GM12878 (cell line): Measurements from ENCODE around the gene ORM2. TPM values are rescaled to one million over a fixed set of nuclear protein-coding genes. Genes with fewer than 3 reads are reported as not detected.
"Not testable (repeated sequence)": the region's sequence is repeated elsewhere in the genome, so short reads cannot be mapped to it uniquely, and the experiment has no call there.

Source experiments
- ATAC-seq: fragments of 200-7000 bp; cut with Tn5 transposase; 3 replicates; pipeline ENCODE4 v1.9.1; 2020; ENCODE audit warnings: mild to moderate bottlenecking, moderate library complexity
- BruUV-seq: library from RNA; stranded (reverse); fragments of 400-500 nt; replicated peaks from 2 replicates; lab custom pipeline; 2021; lab: Mats Ljungman, UMichigan
- CTCF ChIA-PET: fragments of 300-600 bp; sonication (Branson Sonifier 250); formaldehyde crosslinking; extraction: SDS; loops from one replicate; lab custom pipeline; 2021; ENCODE audit warnings: inconsistent platforms; lab: Yijun Ruan, JAX
- POLR2A ChIA-PET: fragments of 350-600 bp; formaldehyde crosslinking; extraction: SDS; loops from one replicate; lab custom pipeline; 2021; ENCODE audit warnings: inconsistent platforms; lab: Charles Lee
- RAD21 ChIA-PET: fragments of 300-600 bp; sonication (Branson Sonifier 250); formaldehyde crosslinking; loops from one replicate; lab custom pipeline; 2023; ENCODE audit warnings: antibody characterized with exemption; ENCODE audit not compliant: unreplicated experiment; lab: Charles Lee
- SMC1A ChIA-PET: fragments of 300-600 bp; sonication (Branson Sonifier 250); formaldehyde crosslinking; loops from one replicate; lab custom pipeline; 2023; ENCODE audit not compliant: unreplicated experiment, uncharacterized antibody; lab: Charles Lee
- DNase-seq: peaks from one replicate; pipeline ENCODE4 v3.0.0-alpha.2; 2011; ENCODE audit warnings: low read depth, low spot score
- FAIRE-seq: peaks from 3 replicates; lab custom pipeline; 2011; peaks lifted over from hg19 to GRCh38; lab: Jason Lieb, UNC
- H2AFZ ChIP-seq: 2 replicates; pipeline ENCODE4 v1.6.0; 2011; ENCODE audit warnings: low read depth, low read length, control low read depth; ENCODE audit not compliant: control insufficient read depth
- H3K27ac ChIP-seq: 2 replicates; pipeline ENCODE4 v1.5.1; 2011; ENCODE audit warnings: control low read depth; ENCODE audit not compliant: control insufficient read depth, insufficient read depth
- H3K27me3 ChIP-seq, 2 experiments: replicated peaks in 1 of 2; 2 replicates each; pipeline versions ENCODE4 v1.6.0 to v1.6.1; 2011; ENCODE audit warnings: low read length in 1 of 2; ENCODE audit not compliant: control insufficient read depth in 2 of 2, insufficient read depth in 2 of 2
- H3K36me3 ChIP-seq, 2 experiments: 2 replicates each; pipeline ENCODE4 v1.5.1; 2011; ENCODE audit warnings: low read length in 1 of 2; ENCODE audit not compliant: control insufficient read depth in 2 of 2, insufficient read depth in 2 of 2
- H3K4me1 ChIP-seq: 2 replicates; pipeline ENCODE4 v1.6.1; 2011; ENCODE audit warnings: mild to moderate bottlenecking, low read length, moderate library complexity, mixed read lengths; ENCODE audit not compliant: control insufficient read depth, insufficient read depth
- H3K4me2 ChIP-seq: 2 replicates; pipeline ENCODE4 v1.6.0; 2011; ENCODE audit warnings: control low read depth; ENCODE audit not compliant: control insufficient read depth, insufficient read depth
- H3K4me3 ChIP-seq: fragments of 200-600 bp; sonication (generic); 2 replicates; pipeline ENCODE4 v1.5.1; 2016
- H3K79me2 ChIP-seq: 2 replicates; pipeline ENCODE4 v1.6.0; 2011; ENCODE audit warnings: low read length; ENCODE audit not compliant: control insufficient read depth, insufficient read depth
- H3K9ac ChIP-seq: 2 replicates; pipeline ENCODE4 v1.8.0; 2011; ENCODE audit warnings: low read length, control low read depth, mixed read lengths; ENCODE audit not compliant: control insufficient read depth, insufficient read depth
- H3K9me3 ChIP-seq: replicated peaks from 3 replicates; pipeline ENCODE4 v1.5.1; 2011; ENCODE audit warnings: mild to moderate bottlenecking, low read length; ENCODE audit not compliant: control insufficient read depth, insufficient read depth
- H4K20me1 ChIP-seq: 2 replicates; pipeline ENCODE4 v1.6.0; 2011; ENCODE audit not compliant: control insufficient read depth, insufficient read depth
- TCF7 ChIP-seq: IDR thresholded peaks from 2 replicates; pipeline ENCODE4 v1.6.1; 2014; ENCODE audit warnings: antibody characterized with exemption, borderline replicate concordance
- WGBS: methylation state at CpG from one replicate; pipeline ENCODE4 v1.1.6; 2016; ENCODE audit warnings: low lambda C conversion rate; ENCODE audit not compliant: insufficient replicate concordance, insufficient coverage; ENCODE audit errors: missing lambda C conversion rate; 5-methylcytosine and 5-hydroxymethylcytosine counted together
- in situ Hi-C: fragments of 300-500 bp; cut with MboI; formaldehyde crosslinking; loops from 9 replicates; pipeline ENCODE4 v1.14.3; 2018; ENCODE audit warnings: mixed read lengths
- intact Hi-C: fragments of 100-400 bp; cut with micrococcal nuclease; formaldehyde crosslinking; loops from one replicate; pipeline ENCODE4 v1.14.2; 2022; ENCODE audit not compliant: unreplicated experiment
- polyA plus RNA-seq, 11 experiments: library from polyadenylated mRNA; depleted of rRNA in 4 of 11; unstranded in 6 of 11; stranded (reverse) in 5 of 11; fragments of >200 nt; fragmentation: Nextera tagmentation in 4 of 11; fragmentation: Illumina TruSeq in 1 of 11; extraction: Ambion mirVana in 4 of 11; extraction: Trizol in 1 of 11; gene quantifications; 1 replicate in 1 of 11; 2 replicates in 10 of 11; pipeline versions ENCODE4 v1.2.1 to v1.2.3, GENCODE V29; 2011 to 2016; ENCODE audit warnings: inconsistent platforms in 2 of 11, missing spikeins in 2 of 11, low read depth in 1 of 11
- total RNA-seq, 4 experiments: library from RNA; depleted of rRNA in 3 of 4; stranded (reverse); fragments of >200 nt in 3 of 4; fragmentation: Illumina TruSeq in 1 of 4; extraction: Trizol in 1 of 4; gene quantifications; 2 replicates each; pipeline versions ENCODE4 v1.2.1 to v1.2.3, GENCODE V29; 2013 to 2021

ORM2 gene
- total and polyA plus RNA-seq, 10 of the 15 experiments (the other 5 are each of a cell fraction or from before 2014, with no cell fraction given): 0.64 TPM; not detected in 9

DNA sequence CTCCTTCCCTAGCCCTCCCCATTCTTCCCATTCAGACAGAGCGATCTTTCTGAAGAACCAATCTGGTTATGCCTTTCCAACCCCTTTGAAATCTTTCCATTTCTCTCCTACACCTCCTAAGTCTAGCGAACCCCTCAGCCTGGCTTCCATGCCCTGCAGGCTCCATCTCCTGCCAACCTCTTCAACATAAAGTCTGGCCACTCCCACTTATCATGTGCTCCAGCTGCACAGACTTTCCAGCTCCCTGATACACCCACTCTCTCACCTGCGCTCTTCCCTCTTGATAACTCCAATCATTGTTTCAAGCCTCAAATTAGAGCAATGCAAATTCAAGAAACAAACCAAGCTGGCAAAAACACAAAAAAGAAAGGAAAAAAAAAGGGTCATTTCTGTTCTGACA, 10.5 kb upstream of the ORM2 start:
- intact Hi-C loops: no loop called here
- Histone ChIP-seq H3K9me3 (no peaks in the 10 kb centered on the region), H2AFZ (no peak overlapping the region), H3K79me2 (no peaks in the 10 kb centered on the region), H3K4me3 (no peak overlapping the region), H3K9ac (no peak overlapping the region), H3K27me3 (no peaks in the 10 kb centered on the region), H3K4me1 (no peaks in the 10 kb centered on the region), H3K36me3 (no peaks in the 10 kb centered on the region), H4K20me1 (no peaks in the 10 kb centered on the region), H3K27ac (no peak overlapping the region), H3K4me2 (no peak overlapping the region)
- CTCF ChIA-PET: no interaction called here
- ATAC-seq (no peak), DNase-seq (no peak), FAIRE-seq (no peak)
- in situ Hi-C loops: no loop called here
- SMC1A ChIA-PET: no interaction called here
- RAD21 ChIA-PET: no interaction called here
- no peak for TF ChIP-seq TCF7
- 67% methylated on average over 3 of the region's 3 CpGs for WGBS
- BruUV-seq: no TSS peak
- POLR2A ChIA-PET: interaction anchor here (0.5 kb wide), 1 partner anchor 300 kb away, joined by 5 read pairs; no protein-coding TSS in a partner anchor

DNA sequence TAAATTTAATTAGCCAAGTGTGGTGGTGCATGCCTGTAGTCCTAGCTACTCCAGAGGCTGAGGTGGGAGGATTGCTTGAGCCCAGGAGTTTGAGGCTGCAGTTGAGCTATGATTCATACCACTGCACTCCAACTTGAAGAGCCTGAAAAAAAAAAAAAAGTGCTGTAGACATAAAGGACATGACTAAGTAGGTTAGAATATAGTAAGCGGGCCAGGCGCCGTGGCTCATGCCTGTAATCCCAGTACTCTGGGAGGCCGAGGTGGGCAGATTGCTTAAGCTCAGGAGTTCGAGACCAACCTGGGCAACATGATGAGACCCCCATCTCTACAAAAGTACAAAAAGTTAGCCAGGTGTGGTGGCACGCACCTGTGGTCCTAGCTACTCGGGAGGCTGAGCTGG, 9.0 kb upstream of the ORM2 start:
- H3K27ac ChIP-seq, FAIRE-seq, SMC1A ChIA-PET, H3K4me3 ChIP-seq, H3K79me2 ChIP-seq, BruUV-seq, in situ Hi-C loops, H3K9me3 ChIP-seq, ATAC-seq, DNase-seq, H3K36me3 ChIP-seq, H2AFZ ChIP-seq, intact Hi-C loops, RAD21 ChIA-PET, H3K4me2 ChIP-seq, H4K20me1 ChIP-seq, H3K4me1 ChIP-seq, POLR2A ChIA-PET, H3K27me3 ChIP-seq, H3K9ac ChIP-seq: not testable (repeated sequence)
- CTCF ChIA-PET: interaction anchor here (0.6 to 1.1 kb wide), 2 partner anchors 207 to 238 kb away, joined by 4 read pairs; no protein-coding TSS in a partner anchor
- WGBS: 34% methylated on average over 7 of the region's 7 CpGs
